Muscle of leg (tissue), 11 donors: ENCODE measurements around the gene KIAA1671. TPM values are rescaled to one million over a fixed set of nuclear protein-coding genes. Genes with fewer than 3 reads are reported as not detected.
"Not testable (repeated sequence)": the region's sequence is repeated elsewhere in the genome, so short reads cannot be mapped to it uniquely, and the experiment has no call there.

Source experiments
- DNase-seq: peaks from one replicate; pipeline ENCODE4 v3.0.0; 2013
- H3K27ac ChIP-seq: one replicate; pipeline ENCODE4 v1.5.1; 2013; ENCODE audit warnings: mild to moderate bottlenecking, low read length, control low read depth
- H3K27me3 ChIP-seq: one replicate; pipeline ENCODE4 v1.6.1; 2013; ENCODE audit warnings: low read length; ENCODE audit not compliant: control insufficient read depth, insufficient read depth
- H3K36me3 ChIP-seq: one replicate; pipeline ENCODE4 v1.6.1; 2013; ENCODE audit warnings: low read length; ENCODE audit not compliant: control insufficient read depth, insufficient read depth
- H3K4me1 ChIP-seq: one replicate; pipeline ENCODE4 v1.6.1; 2013; ENCODE audit warnings: low read length; ENCODE audit not compliant: control insufficient read depth, insufficient read depth
- H3K4me3 ChIP-seq: one replicate; pipeline ENCODE4 v1.5.1; 2013; ENCODE audit warnings: low read length, control low read depth
- H3K9me3 ChIP-seq: replicated peaks from 2 replicates; pipeline ENCODE4 v1.6.1; 2013; ENCODE audit warnings: low read depth, low read length; ENCODE audit not compliant: control insufficient read depth
- WGBS: methylation state at CpG from one replicate; pipeline ENCODE4 v1.1.5; 2013; ENCODE audit warnings: missing lambda C conversion rate; ENCODE audit not compliant: insufficient coverage; 5-methylcytosine and 5-hydroxymethylcytosine counted together
- polyA plus RNA-seq, 8 donors: library from polyadenylated mRNA; unstranded; fragments of 120-200 nt; gene quantifications; one replicate each; pipeline versions ENCODE4 v1.2.1 to v1.2.3, GENCODE V29; 2013; ENCODE audit warnings: inconsistent platforms in 1 of 8, low replicate concordance in 1 of 8; ENCODE audit not compliant: insufficient read length in 8 of 8, insufficient read depth in 1 of 8
- total RNA-seq: library from RNA; stranded (reverse); fragments of 120-200 nt; gene quantifications from one replicate; pipeline ENCODE4 v1.2.4, GENCODE V29; 2013

KIAA1671 gene
- total and polyA plus RNA-seq, 9 donors = 10.8 to 34.5 (median 26.3) TPM

DNA sequence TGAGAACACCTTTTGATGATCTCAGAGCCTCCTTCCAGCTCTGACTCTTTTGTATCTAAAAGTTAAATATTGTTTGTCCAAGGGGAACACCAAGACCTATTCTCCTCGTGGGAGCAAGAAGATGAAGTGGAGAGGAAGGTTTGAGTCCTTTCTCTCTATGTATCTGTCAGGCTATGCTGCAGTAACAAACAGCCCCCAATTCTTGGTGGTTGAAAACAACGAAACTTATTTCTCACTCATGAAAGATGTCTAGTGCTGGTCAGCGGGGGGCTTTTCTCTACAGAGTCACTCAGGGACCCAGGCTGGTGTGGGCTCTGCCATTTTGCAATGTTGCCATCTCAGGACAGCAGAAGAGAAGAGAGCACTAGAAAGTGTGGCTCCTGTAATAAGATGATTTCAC is 260.7 kb downstream of the KIAA1671 start:
- Histone ChIP-seq H3K9me3 (peaks cover 4% of the 10 kb centered on the region), H3K4me3 (no peak overlapping the region), H3K36me3 (no peaks in the 10 kb centered on the region), H3K27me3 (no peaks in the 10 kb centered on the region), H3K27ac (no peak overlapping the region), H3K4me1 (no peaks in the 10 kb centered on the region)
- DNase-seq = no peak
- 83% methylated on average over 1 of the region's 3 CpGs for WGBS

DNA sequence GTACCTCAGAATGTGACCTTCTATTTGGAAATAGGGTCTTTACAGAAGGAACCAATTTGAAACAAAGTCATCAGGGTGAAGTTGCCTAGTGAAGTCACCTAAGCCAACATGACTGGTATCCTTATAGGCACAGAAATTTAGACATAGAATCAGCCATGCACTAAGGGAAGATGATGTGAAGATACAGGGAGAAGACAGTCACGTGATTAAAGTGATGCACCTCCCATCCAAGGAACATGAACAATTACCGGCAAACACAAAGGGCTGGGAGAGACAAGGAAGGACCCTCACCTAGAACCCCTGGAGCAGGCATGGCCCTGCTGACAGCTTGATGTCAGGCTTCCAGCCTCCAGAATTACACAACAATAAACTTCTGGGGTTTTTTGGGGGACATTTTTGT is 263.7 kb downstream of the KIAA1671 start:
- Histone ChIP-seq H3K4me3 (no peak overlapping the region), H3K4me1 (no peaks in the 10 kb centered on the region), H3K9me3 (peaks cover 4% of the 10 kb centered on the region), H3K27ac (no peak overlapping the region), H3K36me3 (no peaks in the 10 kb centered on the region), H3K27me3 (peaks cover 5% of the 10 kb centered on the region)
- DNase-seq = no peak
- WGBS = no CpG with 5 or more reads among the region's 2 CpGs

DNA sequence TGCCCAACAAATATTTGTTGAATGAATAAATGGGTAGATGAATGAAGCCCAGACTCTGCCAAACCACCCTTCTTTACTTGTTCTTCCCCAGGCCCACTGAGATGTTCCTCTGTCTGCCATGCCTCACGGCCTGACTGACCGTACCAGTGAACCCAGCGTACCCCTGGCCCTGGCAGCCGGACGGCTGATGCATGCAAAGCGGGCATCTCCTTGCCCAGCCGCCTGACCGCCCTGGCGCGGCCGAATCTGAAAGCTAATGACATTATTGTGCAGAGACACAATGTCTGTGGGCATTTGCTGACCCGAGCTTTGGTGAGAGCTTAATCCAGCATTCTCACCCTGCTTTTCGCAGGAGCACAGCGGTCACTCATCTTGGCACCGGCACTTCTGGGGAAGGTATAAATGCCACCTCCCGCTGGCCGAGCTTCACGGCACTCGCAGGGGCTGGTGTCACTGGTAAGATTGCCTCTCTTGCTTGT is 266.7 kb downstream of the KIAA1671 start, which contains the start of gene CRYBB2:
Gene CRYBB2 (plus strand): TSS at position 429 of the 479 bp plus-strand sequence. CDS start 1,791 bp downstream, outside the sequence.
- peaks cover 10% of the 10 kb centered on the region for H3K27me3 ChIP-seq

DNA sequence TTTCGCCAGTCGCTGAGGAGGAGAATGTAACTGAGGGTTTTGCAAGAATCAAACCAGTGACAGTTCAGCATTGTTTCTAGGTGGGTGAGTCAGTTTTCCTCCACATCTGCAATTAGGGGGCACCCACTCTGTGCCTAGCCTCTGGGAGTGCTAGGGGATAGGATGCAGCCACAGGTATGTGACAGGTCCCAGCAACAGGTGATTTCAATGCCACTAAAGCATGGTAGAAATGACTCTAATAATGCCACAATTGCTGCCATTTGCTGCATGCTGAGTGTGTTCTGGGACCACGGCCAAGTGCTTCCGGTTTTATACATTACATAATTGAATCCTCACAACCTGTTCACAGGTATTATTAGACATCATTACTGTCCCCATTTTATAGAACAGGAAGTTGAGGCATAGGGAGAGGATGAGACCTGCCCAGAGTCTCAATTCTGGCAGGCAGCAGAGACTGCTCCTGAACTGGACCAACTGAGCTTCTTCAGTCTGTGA is 267.5 kb downstream of the KIAA1671 start:
- Histone ChIP-seq H3K27me3 (peaks cover 16% of the 10 kb centered on the region), H3K36me3 (no peaks in the 10 kb centered on the region), H3K27ac (no peak overlapping the region), H3K4me1 (no peaks in the 10 kb centered on the region), H3K9me3 (no peaks in the 10 kb centered on the region), H3K4me3 (no peak overlapping the region)
- DNase-seq = no peak
- WGBS = 60% methylated on average over 1 of the region's 4 CpGs

More for the DNA sequence above, 266.7 kb downstream of the KIAA1671 start, which contains the start of gene CRYBB2:
- no peaks in the 10 kb centered on the region for H3K4me1 ChIP-seq
- no peak within 1 kb of the TSS for H3K4me3 ChIP-seq
- DNase-seq = no peak
- H3K27ac ChIP-seq = no peak within 1 kb of the TSS
- WGBS = 83% methylated on average over 19 of the region's 19 CpGs
- H3K36me3 ChIP-seq = no peaks in the 10 kb centered on the region
- no peaks in the 10 kb centered on the region for H3K9me3 ChIP-seq

DNA sequence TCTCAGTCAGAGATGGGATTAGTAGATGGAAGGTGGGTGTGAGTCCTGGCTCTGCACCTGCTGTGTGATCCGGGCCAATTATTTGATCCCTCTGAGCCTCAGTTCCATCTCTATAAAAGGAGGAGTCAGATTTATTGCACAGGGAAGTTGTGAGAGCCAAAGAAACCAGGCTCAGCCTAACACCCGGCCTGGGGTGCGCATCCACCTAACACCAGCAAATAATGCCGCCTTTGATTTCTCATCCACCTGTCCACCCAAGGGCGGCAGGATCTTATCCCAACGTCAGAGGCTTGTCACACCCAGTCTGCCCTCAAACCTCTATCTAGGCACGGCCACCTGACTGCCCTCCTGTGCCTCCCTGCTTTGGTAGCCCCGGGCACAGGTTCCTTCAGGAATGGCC is 269.3 kb downstream of the KIAA1671 start:
- H3K27me3 ChIP-seq = peaks cover 18% of the 10 kb centered on the region
- 64% methylated on average over 4 of the region's 8 CpGs for WGBS

DNA sequence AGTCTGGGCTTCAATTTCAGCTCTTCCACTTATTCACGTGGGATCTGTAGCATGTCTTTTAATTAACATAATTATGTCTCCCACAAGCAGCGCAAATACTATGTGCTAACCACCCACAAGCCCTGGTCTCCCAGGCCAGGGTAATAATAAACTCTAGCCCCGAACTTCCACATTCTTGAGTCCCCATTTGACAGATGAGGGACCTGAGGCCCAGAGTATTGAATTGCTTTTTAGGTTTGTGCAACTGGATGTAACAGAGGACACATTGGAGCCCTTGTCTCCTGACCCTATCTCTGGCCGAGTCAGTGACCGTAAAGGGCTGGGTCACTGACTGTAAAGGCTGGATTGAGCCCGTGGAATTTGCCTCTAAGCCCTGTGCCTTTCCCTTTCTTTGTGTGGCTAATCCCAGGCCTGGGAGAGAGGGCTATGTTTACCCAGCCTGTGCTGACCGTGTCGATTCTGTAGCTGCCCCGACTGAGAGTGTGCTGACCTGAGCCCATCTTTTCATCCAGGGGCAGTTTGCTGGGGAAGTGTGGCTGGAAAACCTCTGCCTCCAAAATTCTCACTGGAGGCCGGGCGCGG is 270.8 kb downstream of the KIAA1671 start:
- Histone ChIP-seq H3K4me1 (no peaks in the 10 kb centered on the region), H3K9me3 (no peaks in the 10 kb centered on the region), H3K27ac (no peak overlapping the region), H3K4me3 (no peak overlapping the region), H3K36me3 (no peaks in the 10 kb centered on the region), H3K27me3 (peaks cover 18% of the 10 kb centered on the region)
- WGBS = 62% methylated on average over 4 of the region's 12 CpGs
- no peak for DNase-seq

More for the DNA sequence above, 269.3 kb downstream of the KIAA1671 start:
- Histone ChIP-seq H3K27ac (no peak overlapping the region), H3K36me3 (no peaks in the 10 kb centered on the region), H3K4me3 (no peak overlapping the region), H3K4me1 (no peaks in the 10 kb centered on the region), H3K9me3 (no peaks in the 10 kb centered on the region)
- DNase-seq = no peak

DNA sequence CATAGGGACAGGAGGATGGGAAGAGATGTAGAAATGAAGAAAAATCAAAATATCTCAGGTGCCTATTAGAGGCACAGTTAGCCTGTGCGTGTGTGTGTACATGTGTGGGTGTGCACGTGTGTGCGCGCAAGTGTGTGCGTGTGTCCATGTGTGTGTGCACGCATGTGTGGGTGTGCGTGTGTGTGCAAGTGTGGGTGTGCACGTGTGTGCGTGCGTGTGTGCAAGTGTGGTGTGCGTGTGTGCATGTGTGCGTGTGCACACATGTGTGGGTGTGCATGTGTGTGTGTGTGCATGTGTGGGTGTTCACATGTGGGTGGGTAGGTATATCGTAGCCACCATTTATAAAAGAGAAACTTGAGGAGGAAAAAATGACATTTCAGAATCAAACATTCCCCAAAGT is 276.3 kb downstream of the KIAA1671 start:
- Histone ChIP-seq H3K4me1 (no peaks in the 10 kb centered on the region), H3K27me3 (peaks cover 7% of the 10 kb centered on the region), H3K36me3 (no peaks in the 10 kb centered on the region), H3K9me3 (no peaks in the 10 kb centered on the region), H3K4me3 (no peak overlapping the region), H3K27ac (no peak overlapping the region)
- 96% methylated on average over 12 of the region's 13 CpGs for whole genome bisulfite sequencing
- DNase-seq = no peak

DNA sequence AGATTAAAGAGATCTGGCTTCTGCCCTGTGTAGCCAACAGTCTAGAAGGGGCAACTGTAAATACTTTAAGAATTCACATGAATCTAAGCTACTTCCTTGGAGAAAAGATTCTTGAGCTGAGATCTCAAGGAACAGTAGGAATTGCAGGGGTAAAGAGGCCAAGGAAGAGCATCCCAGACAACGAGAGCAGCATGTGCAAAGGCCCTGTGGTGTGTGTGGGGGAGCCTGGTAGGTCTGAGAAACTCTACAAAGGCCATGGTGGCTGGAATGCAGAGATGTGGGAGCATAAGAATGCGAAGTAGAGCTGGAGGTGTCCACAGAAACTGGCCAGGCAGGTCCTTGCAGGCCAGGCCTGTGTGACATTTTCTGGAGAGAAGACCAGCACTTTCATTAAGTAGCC is 278.2 kb downstream of the KIAA1671 start:
- DNase-seq, H3K4me3 ChIP-seq, H3K4me1 ChIP-seq, H3K27me3 ChIP-seq, H3K36me3 ChIP-seq, H3K9me3 ChIP-seq, H3K27ac ChIP-seq: not testable (repeated sequence)
- WGBS = 67% methylated on average over 2 of the region's 2 CpGs

DNA sequence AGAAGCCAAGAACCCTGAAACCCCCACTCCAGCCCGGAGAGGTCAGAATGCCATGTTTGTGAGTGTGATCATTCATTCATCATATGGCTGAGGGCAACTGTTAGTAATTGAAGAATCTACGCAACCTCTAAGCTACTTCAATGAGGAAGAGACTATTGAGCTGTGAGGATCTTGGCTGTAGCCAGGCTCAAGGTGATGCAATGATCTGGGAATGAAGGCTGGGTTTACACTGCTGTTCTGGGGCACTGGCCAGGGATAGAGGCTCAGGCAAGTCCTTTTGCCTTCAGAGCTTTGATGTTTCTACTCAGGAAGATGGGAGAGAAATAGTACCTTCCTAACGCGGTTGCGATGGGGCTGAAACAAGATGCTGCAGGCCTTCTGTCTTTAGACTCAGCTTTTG is 279.8 kb downstream of the KIAA1671 start:
- 43% methylated on average over 4 of the region's 5 CpGs for WGBS
- Histone ChIP-seq H3K4me3 (no peak overlapping the region), H3K27me3 (peaks cover 5% of the 10 kb centered on the region)

DNA sequence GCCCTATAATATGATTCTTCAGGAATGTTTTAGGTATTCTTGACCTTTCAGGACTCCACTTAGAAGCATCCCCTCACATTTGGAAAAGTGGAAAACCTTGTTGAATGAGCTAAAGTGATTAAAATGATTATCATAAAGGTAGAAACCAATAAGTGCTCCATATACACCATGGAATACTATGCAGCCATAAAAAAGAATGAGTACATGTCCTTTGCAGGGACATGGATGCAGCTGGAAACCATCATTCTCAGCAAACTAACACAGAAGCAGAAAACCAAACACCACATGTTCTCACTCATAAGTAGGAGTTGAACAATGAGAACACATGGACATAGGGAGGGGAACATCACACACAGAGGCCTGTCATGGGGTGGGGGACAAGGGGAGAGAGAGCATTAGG is 281.2 kb downstream of the KIAA1671 start:
- not testable (repeated sequence) for H3K27me3 ChIP-seq, DNase-seq, H3K27ac ChIP-seq, H3K9me3 ChIP-seq, H3K36me3 ChIP-seq, H3K4me3 ChIP-seq, H3K4me1 ChIP-seq

More for the DNA sequence above, 279.8 kb downstream of the KIAA1671 start:
- no peak for DNase-seq
- Histone ChIP-seq H3K9me3 (no peaks in the 10 kb centered on the region), H3K4me1 (peaks cover 3% of the 10 kb centered on the region), H3K36me3 (no peaks in the 10 kb centered on the region), H3K27ac (no peak overlapping the region)
